OCI-LY7 (cell line): ENCODE measurements around the gene TCP11. TPM values are rescaled to one million over a fixed set of nuclear protein-coding genes. Genes with fewer than 3 reads are reported as not detected.

Source experiments
- BruUV-seq: library from RNA; stranded (reverse); fragments of 400-500 nt; replicated peaks from 2 replicates; lab custom pipeline; 2021; lab: Mats Ljungman, UMichigan
- CTCF ChIA-PET: fragments of 300-600 bp; sonication (Branson Sonifier 250); formaldehyde crosslinking; loops from one replicate; lab custom pipeline; 2022; ENCODE audit warnings: antibody characterized with exemption; ENCODE audit not compliant: unreplicated experiment; lab: Charles Lee
- POLR2A ChIA-PET: fragments of 300-600 bp; sonication (Branson Sonifier 250); formaldehyde crosslinking; loops from one replicate; lab custom pipeline; 2022; ENCODE audit warnings: antibody characterized with exemption; lab: Charles Lee
- DNase-seq: peaks from one replicate; pipeline ENCODE4 v3.0.0-alpha.2; 2015; ENCODE audit warnings: low spot score
- H2AFZ ChIP-seq: fragments of 200-600 bp; sonication (generic), shearing (Covaris generic); 2 replicates; pipeline ENCODE4 v1.6.1; 2014; ENCODE audit warnings: mild to moderate bottlenecking, antibody characterized with exemption, low read length, moderate library complexity
- H3K27ac ChIP-seq: fragments of 200-600 bp; sonication (generic); 2 replicates; pipeline ENCODE4 v1.5.1; 2014; ENCODE audit warnings: mixed run types, low read depth, mild to moderate bottlenecking, moderate library complexity, low read length, inconsistent platforms; ENCODE audit not compliant: poor library complexity, severe bottlenecking
- H3K36me3 ChIP-seq: fragments of 200-600 bp; sonication (generic); 2 replicates; pipeline ENCODE4 v1.6.1; 2014; ENCODE audit warnings: mild to moderate bottlenecking, antibody characterized with exemption, low read length, moderate library complexity, mixed read lengths; ENCODE audit not compliant: insufficient read depth
- H3K4me1 ChIP-seq: fragments of 200-600 bp; sonication (generic); 2 replicates; pipeline ENCODE4 v1.5.1; 2014; ENCODE audit warnings: mild to moderate bottlenecking, low read length; ENCODE audit not compliant: insufficient read depth, poor library complexity, severe bottlenecking
- H3K4me2 ChIP-seq: fragments of 200-600 bp; sonication (generic); 2 replicates; pipeline ENCODE4 v1.6.1; 2014; ENCODE audit warnings: mild to moderate bottlenecking, low read length
- H3K4me3 ChIP-seq: fragments of 200-600 bp; sonication (generic); 2 replicates; pipeline ENCODE4 v1.5.1; 2014; ENCODE audit warnings: mild to moderate bottlenecking, low read depth, low read length; ENCODE audit not compliant: poor library complexity, severe bottlenecking
- H3K79me2 ChIP-seq: fragments of 200-600 bp; sonication (generic); 2 replicates; pipeline ENCODE4 v1.6.1; 2016; ENCODE audit warnings: low read depth, mild to moderate bottlenecking, low read length, moderate library complexity, mixed read lengths; ENCODE audit not compliant: insufficient read depth
- H3K9me2 ChIP-seq: fragments of 200-600 bp; sonication (generic); 2 replicates; pipeline ENCODE4 v1.6.1; 2016; ENCODE audit warnings: mild to moderate bottlenecking, low read length, mixed read lengths; ENCODE audit not compliant: insufficient read depth
- H3K9me3 ChIP-seq: fragments of 200-600 bp; sonication (generic); 2 replicates; pipeline ENCODE4 v1.6.1; 2014; ENCODE audit warnings: mild to moderate bottlenecking, mixed run types, low read length, mixed read lengths
- H4K20me1 ChIP-seq: fragments of 200-600 bp; sonication (generic); 2 replicates; pipeline ENCODE4 v1.6.1; 2014; ENCODE audit warnings: mild to moderate bottlenecking, antibody characterized with exemption, low read length, moderate library complexity, mixed read lengths; ENCODE audit not compliant: insufficient read depth
- CTCF ChIP-seq: fragments of 200-600 bp; sonication (generic); conservative IDR thresholded peaks from 2 replicates; pipeline ENCODE4 v1.5.1; 2014; ENCODE audit warnings: mild to moderate bottlenecking, antibody characterized with exemption, low read length, moderate library complexity, mixed read lengths
- EZH2phosphoT487 ChIP-seq: fragments of 200-600 bp; sonication (generic); IDR thresholded peaks from 2 replicates; pipeline ENCODE4 v1.6.1; 2018; ENCODE audit warnings: low read depth, borderline replicate concordance, mild to moderate bottlenecking, mixed run types, antibody characterized with exemption, low read length, moderate library complexity, mixed read lengths
- intact Hi-C: fragments of 100-400 bp; cut with micrococcal nuclease; formaldehyde crosslinking; loops from one replicate; pipeline ENCODE4 v1.10.0; 2022; ENCODE audit not compliant: unreplicated experiment
- total RNA-seq, 2 experiments: library from RNA; depleted of rRNA in 1 of 2; stranded (reverse); fragments of >200 nt in 1 of 2; shearing (Covaris generic) in 1 of 2; gene quantifications; 2 replicates each; pipeline ENCODE4 v1.2.3, GENCODE V29; 2014 to 2022

The TCP11 gene
- total RNA-seq, 2 experiments from 2014 or later: not detected

GRCh38 chr6:35158520-35158919, 17.4 kb upstream of the TCP11 start:
- Histone ChIP-seq H3K4me2 (no peak overlapping the region), H3K9me2 (no peaks in the 10 kb centered on the region), H3K4me3 (no peak overlapping the region), H2AFZ (no peak overlapping the region), H3K27ac (no peak overlapping the region), H3K9me3 (no peaks in the 10 kb centered on the region), H3K79me2 (no peaks in the 10 kb centered on the region), H4K20me1 (no peaks in the 10 kb centered on the region), H3K36me3 (no peaks in the 10 kb centered on the region), H3K4me1 (no peaks in the 10 kb centered on the region)
- CTCF ChIA-PET: no interaction called here
- POLR2A ChIA-PET: no interaction called here
- BruUV-seq: no TSS peak
- TF ChIP-seq EZH2phosphoT487: no peak
- no peak for TF ChIP-seq CTCF
- intact Hi-C loops: no loop called here
- no peak for DNase-seq

- H3K4me1 ChIP-seq: no peaks in the 10 kb centered on the region
- no peaks in the 10 kb centered on the region for H4K20me1 ChIP-seq
- no peaks in the 10 kb centered on the region for H3K79me2 ChIP-seq
- no peak overlapping the region for H3K4me3 ChIP-seq
- BruUV-seq: no TSS peak
- DNase-seq: no peak
- POLR2A ChIA-PET: interaction anchor here (0.6 to 0.8 kb wide), 4 partner anchors 30 to 905 kb away, joined by 3 to 4 read pairs (median 4); no protein-coding TSS in a partner anchor
- CTCF ChIA-PET: no interaction called here
- H3K27ac ChIP-seq: no peak overlapping the region
- no peaks in the 10 kb centered on the region for H3K36me3 ChIP-seq
- TF ChIP-seq CTCF (no peak), EZH2phosphoT487 (no peak)
- intact Hi-C loops: no loop called here
- H3K9me3 ChIP-seq: no peaks in the 10 kb centered on the region
- H2AFZ ChIP-seq: no peak overlapping the region
- no peaks in the 10 kb centered on the region for H3K9me2 ChIP-seq
- no peak overlapping the region for H3K4me2 ChIP-seq
Observed at GRCh38 chr6:35154947-35155346, 13.8 kb upstream of the TCP11 start.

GRCh38 chr6:35154262-35154661, 13.1 kb upstream of the TCP11 start:
- Histone ChIP-seq H4K20me1 (no peaks in the 10 kb centered on the region), H3K4me3 (no peak overlapping the region), H3K4me2 (no peak overlapping the region), H3K27ac (no peak overlapping the region), H3K4me1 (no peaks in the 10 kb centered on the region), H3K9me2 (no peaks in the 10 kb centered on the region), H3K36me3 (no peaks in the 10 kb centered on the region), H2AFZ (no peak overlapping the region), H3K9me3 (no peaks in the 10 kb centered on the region), H3K79me2 (no peaks in the 10 kb centered on the region)
- no peak for DNase-seq
- no peak for TF ChIP-seq CTCF
- TF ChIP-seq EZH2phosphoT487: no peak
- intact Hi-C loops: no loop called here
- no TSS peak for BruUV-seq
- POLR2A ChIA-PET: interaction anchor here (0.6 to 0.8 kb wide), 2 partner anchors 30 to 525 kb away, joined by 3 read pairs; no protein-coding TSS in a partner anchor
- CTCF ChIA-PET: no interaction called here
